Measurements from ENCODE around the gene SLC1A7. TPM values are rescaled to one million over a fixed set of nuclear protein-coding genes. Genes with fewer than 3 reads are reported as not detected.

The SLC1A7 gene
- total RNA-seq, 1 donor from 2014 or later: not detected

DNA sequence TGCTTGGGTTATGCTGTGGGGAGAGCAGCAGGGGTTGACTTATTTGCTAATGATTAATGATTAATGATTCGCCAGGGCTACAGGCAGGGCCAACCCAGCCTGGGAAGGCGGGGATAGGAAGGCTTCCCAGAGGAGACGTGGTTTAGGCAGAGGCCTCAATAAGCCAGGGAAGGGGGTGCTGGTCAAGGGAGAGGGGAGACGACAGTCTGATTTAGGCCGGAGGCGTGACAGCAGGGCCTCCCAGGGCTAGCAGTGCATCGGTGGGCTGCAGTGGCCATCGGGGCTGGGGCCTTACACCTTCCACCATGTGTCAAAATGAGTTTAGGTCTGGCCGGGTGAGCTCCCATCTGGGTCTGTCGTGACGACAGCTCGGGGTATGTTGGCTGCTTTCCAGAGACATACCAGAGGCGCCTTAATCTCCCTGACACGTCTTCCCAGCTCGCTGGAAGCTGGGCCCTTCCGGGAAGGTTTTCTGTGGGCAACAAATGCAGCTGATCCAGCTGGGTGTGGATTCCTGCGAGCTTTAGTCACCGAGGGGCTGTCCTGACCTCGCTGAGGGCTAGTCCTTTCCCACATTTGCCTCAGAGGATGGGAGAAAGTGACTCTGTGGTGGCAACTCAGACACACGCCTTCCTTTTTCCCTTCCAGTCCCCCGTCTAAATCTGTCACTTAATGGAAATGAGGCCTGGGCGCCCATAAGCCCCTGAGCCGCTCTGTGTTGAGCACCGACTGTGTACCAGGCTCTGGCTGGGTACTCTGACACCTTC is 3.7 kb upstream of the SLC1A7 start:
- H3K27me3 ChIP-seq: no peaks in the 10 kb centered on the region
- DNase-seq (ENCODE audit: low spot score): peak; percentile 41
- no peaks in the 10 kb centered on the region for H3K36me3 ChIP-seq
- peaks cover 2% of the 10 kb centered on the region for H3K4me1 ChIP-seq
- H3K36me3 Mint-ChIP-seq: no peaks in the 10 kb centered on the region
- H3K4me1 Mint-ChIP-seq: peaks cover 27% of the 10 kb centered on the region
- H3K79me2 ChIP-seq (ENCODE audit: low read depth): no peaks in the 10 kb centered on the region
- peaks cover 6% of the 10 kb centered on the region for H3K27me3 Mint-ChIP-seq (ENCODE audit: insufficient read depth, low read depth)
- no peak for TF ChIP-seq EZH2phosphoT487 (IDR thresholded peaks at IDR 0.05)
- no peak for TF ChIP-seq EZH2 (IDR thresholded peaks at IDR 0.05)
- peak overlapping the region; percentile 36 for H3K4me3 Mint-ChIP-seq
- no peak overlapping the region for H2AFZ ChIP-seq (replicated peaks)
- H3K9me3 ChIP-seq (ENCODE audit: low read depth): no peaks in the 10 kb centered on the region
- no peaks in the 10 kb centered on the region for H3K9me3 Mint-ChIP-seq
- no peaks in the 10 kb centered on the region for H4K20me1 ChIP-seq (ENCODE audit: low read depth)
- no peak overlapping the region for H3K27ac ChIP-seq
- H3K9ac ChIP-seq: no peak overlapping the region
- H3K27ac Mint-ChIP-seq: peak overlapping the region; percentile 61
- H3K4me2 ChIP-seq: no peak overlapping the region
- H3K4me3 ChIP-seq: no peak overlapping the region
- no peaks in the 10 kb centered on the region for H3F3A ChIP-seq (ENCODE audit: low read depth)

DNA sequence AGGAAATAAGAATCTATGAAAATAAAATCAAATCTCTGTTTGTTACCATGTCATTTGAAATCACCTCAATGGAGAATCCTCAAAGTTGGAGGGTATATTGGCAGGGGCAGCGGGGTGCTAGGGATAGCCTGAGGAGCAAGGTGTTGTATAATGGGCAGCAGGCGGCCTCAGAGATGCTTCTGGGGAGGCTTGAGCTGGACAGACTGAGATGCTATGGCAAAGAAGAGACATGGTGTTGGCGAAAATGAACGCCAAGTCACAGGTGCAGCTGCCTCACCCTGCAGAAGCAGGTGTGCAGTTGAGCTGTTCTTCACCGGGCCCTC is 3.1 kb upstream of the SLC1A7 start:
- Histone ChIP-seq H3K9ac (no peak overlapping the region), H3K27ac (no peak overlapping the region)
- peaks cover 6% of the 10 kb centered on the region for H3K27me3 Mint-ChIP-seq (ENCODE audit: insufficient read depth, low read depth)

DNA sequence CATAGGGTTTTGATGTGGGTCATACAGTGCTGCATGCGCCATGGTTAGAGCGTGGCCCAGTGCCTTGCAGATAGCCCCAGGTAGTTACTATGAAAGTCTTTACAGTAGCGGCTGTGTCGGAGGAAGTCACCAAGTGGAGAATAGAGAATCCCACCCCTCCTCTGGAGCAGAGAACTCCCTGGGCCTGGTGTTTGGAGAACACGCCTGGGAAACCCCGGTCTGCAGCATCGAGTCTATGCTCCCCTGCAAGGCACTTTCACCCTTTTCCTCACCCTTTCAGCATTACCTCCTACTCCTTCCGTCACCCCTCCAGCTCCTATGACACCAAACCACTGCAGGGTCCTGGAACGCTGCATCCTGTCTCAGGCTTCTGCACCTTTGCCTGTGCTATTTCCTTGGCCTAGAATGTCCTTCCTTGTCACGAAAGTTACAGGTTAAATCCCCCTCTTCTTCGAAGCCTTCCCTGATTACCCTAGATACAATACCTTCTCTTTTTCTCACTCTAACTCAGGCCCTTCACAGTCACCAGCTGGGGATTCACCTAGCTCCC is 2.7 kb upstream of the SLC1A7 start:
- H3K4me1 Mint-ChIP-seq: peaks cover 29% of the 10 kb centered on the region
- Histone ChIP-seq H3K4me2 (no peak overlapping the region), H3K27ac (no peak overlapping the region), H4K20me1 (ENCODE audit: low read depth) (no peaks in the 10 kb centered on the region), H3K9me3 (ENCODE audit: low read depth) (no peaks in the 10 kb centered on the region), H3K79me2 (ENCODE audit: low read depth) (no peaks in the 10 kb centered on the region), H3K27me3 (no peaks in the 10 kb centered on the region), H3F3A (ENCODE audit: low read depth) (no peaks in the 10 kb centered on the region), H3K4me1 (peaks cover 10% of the 10 kb centered on the region), H3K9ac (no peak overlapping the region), H2AFZ (replicated peaks) (no peak overlapping the region), H3K4me3 (no peak overlapping the region), H3K36me3 (no peaks in the 10 kb centered on the region)
- H3K9me3 Mint-ChIP-seq: no peaks in the 10 kb centered on the region
- H3K27ac Mint-ChIP-seq: no peak overlapping the region
- H3K4me3 Mint-ChIP-seq: no peak overlapping the region
- no peaks in the 10 kb centered on the region for H3K36me3 Mint-ChIP-seq
- peaks cover 6% of the 10 kb centered on the region for H3K27me3 Mint-ChIP-seq (ENCODE audit: insufficient read depth, low read depth)
- TF ChIP-seq EZH2 (IDR thresholded peaks at IDR 0.05): no peak
- DNase-seq (ENCODE audit: low spot score): no peak

More for the DNA sequence above, 3.1 kb upstream of the SLC1A7 start:
- Histone ChIP-seq H3K4me3 (no peak overlapping the region), H3K79me2 (ENCODE audit: low read depth) (no peaks in the 10 kb centered on the region), H3F3A (ENCODE audit: low read depth) (no peaks in the 10 kb centered on the region), H4K20me1 (ENCODE audit: low read depth) (no peaks in the 10 kb centered on the region), H2AFZ (replicated peaks) (no peak overlapping the region), H3K36me3 (no peaks in the 10 kb centered on the region), H3K4me1 (peaks cover 7% of the 10 kb centered on the region), H3K9me3 (ENCODE audit: low read depth) (no peaks in the 10 kb centered on the region), H3K27me3 (no peaks in the 10 kb centered on the region), H3K4me2 (no peak overlapping the region)
- no peak for DNase-seq (ENCODE audit: low spot score)
- Mint-ChIP-seq H3K4me1 (peaks cover 29% of the 10 kb centered on the region), H3K36me3 (no peaks in the 10 kb centered on the region), H3K27ac (peak overlapping the region; percentile 61), H3K9me3 (no peaks in the 10 kb centered on the region), H3K4me3 (no peak overlapping the region)
- TF ChIP-seq, protein P1, sequence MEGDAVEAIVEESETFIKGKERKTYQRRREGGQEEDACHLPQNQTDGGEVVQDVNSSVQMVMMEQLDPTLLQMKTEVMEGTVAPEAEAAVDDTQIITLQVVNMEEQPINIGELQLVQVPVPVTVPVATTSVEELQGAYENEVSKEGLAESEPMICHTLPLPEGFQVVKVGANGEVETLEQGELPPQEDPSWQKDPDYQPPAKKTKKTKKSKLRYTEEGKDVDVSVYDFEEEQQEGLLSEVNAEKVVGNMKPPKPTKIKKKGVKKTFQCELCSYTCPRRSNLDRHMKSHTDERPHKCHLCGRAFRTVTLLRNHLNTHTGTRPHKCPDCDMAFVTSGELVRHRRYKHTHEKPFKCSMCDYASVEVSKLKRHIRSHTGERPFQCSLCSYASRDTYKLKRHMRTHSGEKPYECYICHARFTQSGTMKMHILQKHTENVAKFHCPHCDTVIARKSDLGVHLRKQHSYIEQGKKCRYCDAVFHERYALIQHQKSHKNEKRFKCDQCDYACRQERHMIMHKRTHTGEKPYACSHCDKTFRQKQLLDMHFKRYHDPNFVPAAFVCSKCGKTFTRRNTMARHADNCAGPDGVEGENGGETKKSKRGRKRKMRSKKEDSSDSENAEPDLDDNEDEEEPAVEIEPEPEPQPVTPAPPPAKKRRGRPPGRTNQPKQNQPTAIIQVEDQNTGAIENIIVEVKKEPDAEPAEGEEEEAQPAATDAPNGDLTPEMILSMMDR (IDR thresholded peaks at IDR 0.05): no peak
- TF ChIP-seq EZH2 (IDR thresholded peaks at IDR 0.05) (no peak), EZH2phosphoT487 (IDR thresholded peaks at IDR 0.05) (no peak)

DNA sequence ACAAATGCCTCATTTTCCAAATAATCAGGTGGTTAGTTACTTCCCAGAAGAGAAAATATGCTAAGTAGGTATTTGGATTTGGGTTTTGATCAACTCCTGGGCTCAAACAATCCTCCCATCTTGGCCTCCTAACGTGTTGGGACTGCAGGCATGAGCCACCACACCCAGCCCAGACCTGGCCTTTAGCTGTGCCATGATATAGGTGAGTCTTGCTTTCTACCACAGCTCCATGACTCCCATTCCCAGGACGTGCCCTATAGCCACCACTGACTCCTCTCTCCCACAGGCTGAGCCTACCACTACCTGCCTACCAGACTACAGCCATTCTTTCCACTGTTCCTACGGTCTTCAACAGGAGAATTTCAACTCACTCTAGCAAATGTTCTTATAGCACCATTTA is 1.8 kb upstream of the SLC1A7 start:
- Histone ChIP-seq H3K36me3 (no peaks in the 10 kb centered on the region), H3F3A (ENCODE audit: low read depth) (no peaks in the 10 kb centered on the region), H3K9ac (no peak overlapping the region), H3K9me3 (ENCODE audit: low read depth) (no peaks in the 10 kb centered on the region), H3K27me3 (no peaks in the 10 kb centered on the region), H2AFZ (replicated peaks) (no peak overlapping the region), H3K4me2 (no peak overlapping the region), H3K4me1 (peaks cover 13% of the 10 kb centered on the region), H3K27ac (no peak overlapping the region), H3K79me2 (ENCODE audit: low read depth) (no peaks in the 10 kb centered on the region), H3K4me3 (no peak overlapping the region), H4K20me1 (ENCODE audit: low read depth) (no peaks in the 10 kb centered on the region)
- Mint-ChIP-seq H3K4me1 (peaks cover 29% of the 10 kb centered on the region), H3K36me3 (no peaks in the 10 kb centered on the region), H3K27me3 (ENCODE audit: insufficient read depth, low read depth) (peaks cover 6% of the 10 kb centered on the region), H3K4me3 (peak overlapping the region; percentile 29), H3K9me3 (no peaks in the 10 kb centered on the region), H3K27ac (no peak overlapping the region)
- TF ChIP-seq, protein P1 (IDR thresholded peaks at IDR 0.05): no peak
- no peak for DNase-seq (ENCODE audit: low spot score)

Data from neural progenitor cell (in vitro differentiated cells).